Measurements from ENCODE around the gene GABRR2.
"Not testable (repeated sequence)": the region's sequence is repeated elsewhere in the genome, so short reads cannot be mapped to it uniquely, and the experiment has no call there.

The GABRR2 gene

GRCh38 chr6:89255417-89255816 is 59.7 kb downstream of the GABRR2 start:
- no peak for DNase-seq

- no peak for DNase-seq
Observed at GRCh38 chr6:89254569-89254968, 60.5 kb downstream of the GABRR2 start.

- no peak for DNase-seq
Observed at GRCh38 chr6:89252907-89253306, 62.2 kb downstream of the GABRR2 start.

- DNase-seq: no peak
Observed at GRCh38 chr6:89251976-89252375, 63.1 kb downstream of the GABRR2 start.

GRCh38 chr6:89251170-89251569 is 63.9 kb downstream of the GABRR2 start:
- DNase-seq: no peak

GRCh38 chr6:89250239-89250638 is 64.9 kb downstream of the GABRR2 start:
- no peak for DNase-seq

- DNase-seq: no peak
Observed at GRCh38 chr6:89244241-89244985, 70.7 kb downstream of the GABRR2 start.

- DNase-seq: no peak
Observed at GRCh38 chr6:89243331-89243629, 71.8 kb downstream of the GABRR2 start.

GRCh38 chr6:89242574-89243330 is 72.3 kb downstream of the GABRR2 start:
- no peak for DNase-seq

GRCh38 chr6:89239338-89239737 is 75.8 kb downstream of the GABRR2 start:
- DNase-seq: no peak

GRCh38 chr6:89237158-89237557 is 77.9 kb downstream of the GABRR2 start:
- DNase-seq: no peak

- DNase-seq: not testable (repeated sequence)
Observed at GRCh38 chr6:89233605-89234004, 81.5 kb downstream of the GABRR2 start.

- no peak for DNase-seq
Observed at GRCh38 chr6:89222712-89223039, 92.4 kb downstream of the GABRR2 start.

- DNase-seq: no peak
Observed at GRCh38 chr6:89221971-89222711, 93.0 kb downstream of the GABRR2 start.

GRCh38 chr6:89221129-89221528 is 94.0 kb downstream of the GABRR2 start:
- no peak for DNase-seq

- no peak for DNase-seq
Observed at GRCh38 chr6:89217299-89217910, 97.7 kb downstream of the GABRR2 start, which contains the start of gene GABRR1. Gene GABRR1 (minus strand): TSS chr6:89217358. CDS start chr6:89217322, 36 bp downstream.

GRCh38 chr6:89216411-89216810 is 98.7 kb downstream of the GABRR2 start:
- no peak for DNase-seq

- no peak for DNase-seq
Observed at GRCh38 chr6:89215391-89215790, 99.7 kb downstream of the GABRR2 start.

- DNase-seq: no peak
Observed at GRCh38 chr6:89214197-89214596, 100.9 kb downstream of the GABRR2 start.

- DNase-seq: no peak
Observed at GRCh38 chr6:89212472-89212871, 102.6 kb downstream of the GABRR2 start.

- DNase-seq: no peak
Observed at GRCh38 chr6:89209457-89209856, 105.6 kb downstream of the GABRR2 start.

GRCh38 chr6:89208551-89208950 is 106.5 kb downstream of the GABRR2 start:
- DNase-seq: no peak
